OCI-LY3 (cell line): ENCODE results near the gene ZNF827.

ENCODE experiments used
- H2AFZ ChIP-seq: fragments of 200-600, 300-600 bp; shearing (Covaris generic); 2 replicates; pipeline ENCODE4 v1.6.0; 2014; ENCODE audit warnings: antibody characterized with exemption, low read depth, low read length
- H3K27ac ChIP-seq: fragments of 200-600, 300-600 bp; sonication (generic); 2 replicates; pipeline ENCODE4 v1.5.1; 2014; ENCODE audit warnings: mild to moderate bottlenecking, low read length, moderate library complexity, mixed read lengths
- H3K27me3 ChIP-seq: fragments of 200-600, 300-600 bp; sonication (generic); 2 replicates; pipeline ENCODE4 v1.6.1; 2014; ENCODE audit warnings: low read depth, low read length, mixed read lengths
- H3K36me3 ChIP-seq: fragments of 200-600, 300-600 bp; sonication (generic); replicated peaks from 2 replicates; pipeline ENCODE3; 2014; ENCODE audit warnings: low read depth, low read length, mixed read lengths
- H3K4me1 ChIP-seq: fragments of 300-600, 200-600 bp; sonication (generic); 2 replicates; pipeline ENCODE4 v1.6.1; 2014; ENCODE audit warnings: low read length, mixed read lengths
- H3K4me2 ChIP-seq: fragments of 200-600, 300-600 bp; sonication (generic); 2 replicates; pipeline ENCODE4 v1.6.1; 2014; ENCODE audit warnings: low read length, mixed read lengths
- H3K4me3 ChIP-seq: fragments of 300-600, 200-600 bp; sonication (generic); 2 replicates; pipeline ENCODE4 v1.5.1; 2014; ENCODE audit warnings: antibody characterized with exemption, mild to moderate bottlenecking, low read length, moderate library complexity
- H3K79me2 ChIP-seq: fragments of 300-600, 200-600 bp; shearing (Covaris generic); 2 replicates; pipeline ENCODE4 v1.6.1; 2014; ENCODE audit warnings: mild to moderate bottlenecking, low read length, mixed read lengths
- H3K9ac ChIP-seq: fragments of 300-600, 200-600 bp; shearing (Covaris generic); 2 replicates; pipeline ENCODE4 v1.6.0; 2014; ENCODE audit warnings: mild to moderate bottlenecking, low read length, moderate library complexity
- H3K9me3 ChIP-seq: fragments of 200-600, 300-600 bp; shearing (Covaris generic); 2 replicates; pipeline ENCODE4 v1.6.1; 2014; ENCODE audit warnings: low read length, mixed read lengths; ENCODE audit not compliant: insufficient read depth
- H4K20me1 ChIP-seq: fragments of 200-600, 300-600 bp; sonication (generic); 2 replicates; pipeline ENCODE4 v1.6.1; 2016; ENCODE audit warnings: low read length, mixed read lengths; ENCODE audit not compliant: insufficient read depth
- EZH2phosphoT487 ChIP-seq: fragments of 200-600 bp; shearing (Covaris generic); IDR thresholded peaks from 2 replicates; pipeline ENCODE4 v1.6.1; 2018; ENCODE audit warnings: antibody characterized with exemption, mixed run types, low read depth
- TF ChIP-seq, protein P1 (sequence below): fragments of 200-600, 300-600 bp; sonication (generic); IDR thresholded peaks from 2 replicates; pipeline ENCODE4 v1.5.1; 2014; ENCODE audit warnings: antibody characterized with exemption, low read length, low read depth

Gene ZNF827

DNA sequence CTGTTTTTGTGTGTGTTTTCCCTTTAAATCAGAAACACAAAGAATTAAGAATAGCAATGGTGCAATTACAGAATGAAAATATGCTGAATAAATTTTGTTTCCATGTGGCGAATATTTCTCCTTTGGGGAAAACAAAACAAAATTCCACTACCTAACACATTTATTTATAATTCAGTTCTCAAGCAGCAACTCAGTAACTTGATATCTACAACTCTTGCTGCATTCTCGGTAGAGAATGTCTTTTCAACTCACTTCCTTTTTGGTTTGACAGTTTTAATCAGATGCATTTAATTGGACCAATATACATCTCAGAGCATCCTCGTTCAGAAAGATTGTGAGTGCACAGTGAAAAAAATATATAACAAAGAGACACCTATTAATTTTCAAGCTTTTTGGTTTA is 30.8 kb downstream of the ZNF827 start:
- H3K79me2 ChIP-seq = peaks cover 83% of the 10 kb centered on the region
- no peaks in the 10 kb centered on the region for H3K27me3 ChIP-seq
- H3K4me2 ChIP-seq = no peak overlapping the region
- H3K9me3 ChIP-seq = no peaks in the 10 kb centered on the region
- H3K27ac ChIP-seq = no peak overlapping the region
- no peak for TF ChIP-seq EZH2phosphoT487
- TF ChIP-seq, protein P1, sequence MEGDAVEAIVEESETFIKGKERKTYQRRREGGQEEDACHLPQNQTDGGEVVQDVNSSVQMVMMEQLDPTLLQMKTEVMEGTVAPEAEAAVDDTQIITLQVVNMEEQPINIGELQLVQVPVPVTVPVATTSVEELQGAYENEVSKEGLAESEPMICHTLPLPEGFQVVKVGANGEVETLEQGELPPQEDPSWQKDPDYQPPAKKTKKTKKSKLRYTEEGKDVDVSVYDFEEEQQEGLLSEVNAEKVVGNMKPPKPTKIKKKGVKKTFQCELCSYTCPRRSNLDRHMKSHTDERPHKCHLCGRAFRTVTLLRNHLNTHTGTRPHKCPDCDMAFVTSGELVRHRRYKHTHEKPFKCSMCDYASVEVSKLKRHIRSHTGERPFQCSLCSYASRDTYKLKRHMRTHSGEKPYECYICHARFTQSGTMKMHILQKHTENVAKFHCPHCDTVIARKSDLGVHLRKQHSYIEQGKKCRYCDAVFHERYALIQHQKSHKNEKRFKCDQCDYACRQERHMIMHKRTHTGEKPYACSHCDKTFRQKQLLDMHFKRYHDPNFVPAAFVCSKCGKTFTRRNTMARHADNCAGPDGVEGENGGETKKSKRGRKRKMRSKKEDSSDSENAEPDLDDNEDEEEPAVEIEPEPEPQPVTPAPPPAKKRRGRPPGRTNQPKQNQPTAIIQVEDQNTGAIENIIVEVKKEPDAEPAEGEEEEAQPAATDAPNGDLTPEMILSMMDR = no peak
- no peak overlapping the region for H2AFZ ChIP-seq
- H4K20me1 ChIP-seq = peaks cover 91% of the 10 kb centered on the region
- H3K36me3 ChIP-seq = peaks cover 8% of the 10 kb centered on the region
- no peak overlapping the region for H3K9ac ChIP-seq
- peaks cover 7% of the 10 kb centered on the region; the same call in 1 of the 2 replicates for H3K4me1 ChIP-seq
- H3K4me3 ChIP-seq = no peak overlapping the region

DNA sequence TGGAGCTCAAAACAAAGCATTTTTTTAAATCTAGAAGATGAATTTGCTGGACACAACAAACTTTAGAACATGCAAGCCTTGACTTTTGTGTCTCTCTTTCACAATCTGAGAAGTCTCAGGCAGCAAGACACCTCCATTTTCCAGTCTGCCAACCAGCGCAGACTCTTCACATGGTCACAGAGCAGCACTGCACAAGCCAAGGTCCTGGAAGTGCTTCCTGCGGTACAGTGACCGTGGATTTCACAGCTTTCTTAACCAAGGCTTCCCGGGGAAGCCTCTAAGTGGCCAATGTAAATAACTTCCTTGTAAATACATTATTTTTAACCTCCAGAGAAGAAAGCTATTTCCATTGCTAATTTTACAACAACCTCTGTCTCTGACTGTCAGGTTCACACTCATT is 31.2 kb downstream of the ZNF827 start:
- Histone ChIP-seq H3K9ac (no peak overlapping the region), H3K4me1 (peaks cover 7% of the 10 kb centered on the region; the same call in 1 of the 2 replicates), H3K4me2 (no peak overlapping the region), H3K27me3 (no peaks in the 10 kb centered on the region), H3K4me3 (no peak overlapping the region), H3K36me3 (peaks cover 12% of the 10 kb centered on the region), H2AFZ (no peak overlapping the region), H3K79me2 (peaks cover 79% of the 10 kb centered on the region), H4K20me1 (peaks cover 89% of the 10 kb centered on the region), H3K9me3 (no peaks in the 10 kb centered on the region), H3K27ac (no peak overlapping the region)
- TF ChIP-seq EZH2phosphoT487 = no peak
- TF ChIP-seq, protein P1 = no peak

DNA sequence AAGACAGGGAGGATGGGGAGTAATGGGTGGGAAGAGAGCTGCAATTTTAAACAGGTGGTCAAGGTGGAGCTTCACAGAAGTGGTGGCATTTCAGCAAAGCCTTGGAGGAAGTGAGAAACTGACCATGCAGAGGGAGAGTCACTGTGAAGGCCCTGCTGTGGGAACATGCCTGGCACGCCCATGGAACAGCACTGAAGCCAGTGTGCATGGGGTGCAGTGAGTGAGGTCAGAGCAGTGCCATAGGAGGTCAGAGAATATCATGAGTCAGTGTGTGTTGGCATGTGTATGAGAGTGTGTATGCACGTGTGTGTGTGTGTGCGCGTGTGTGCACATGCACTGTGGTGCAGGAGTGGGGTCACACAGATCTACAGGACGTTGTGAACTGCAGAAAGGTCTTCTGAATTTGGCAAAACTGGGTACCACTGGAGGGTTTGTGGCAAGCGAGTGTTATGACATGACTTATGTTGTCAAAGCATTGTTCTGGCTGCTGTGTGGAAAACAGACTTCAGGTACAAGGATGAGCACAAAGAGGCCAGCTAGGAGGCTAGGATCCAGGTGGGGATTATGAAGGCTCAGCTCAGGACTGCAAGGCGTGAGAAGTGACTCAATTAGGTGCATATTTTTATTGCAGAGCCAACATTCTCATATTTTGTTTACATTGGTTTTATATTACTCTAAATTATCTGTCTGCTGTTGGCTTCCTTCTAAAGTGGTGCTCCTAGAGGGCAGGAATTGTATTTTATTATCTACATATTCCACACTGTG is 34.0 kb downstream of the ZNF827 start:
- H3K4me3 ChIP-seq = no peak overlapping the region
- H3K9me3 ChIP-seq = no peaks in the 10 kb centered on the region
- no peak for TF ChIP-seq EZH2phosphoT487
- TF ChIP-seq, protein P1 = no peak
- peaks cover 31% of the 10 kb centered on the region for H3K36me3 ChIP-seq
- no peaks in the 10 kb centered on the region for H3K27me3 ChIP-seq
- no peak overlapping the region for H3K9ac ChIP-seq
- H3K27ac ChIP-seq = no peak overlapping the region
- H2AFZ ChIP-seq = no peak overlapping the region
- H4K20me1 ChIP-seq = peaks cover 72% of the 10 kb centered on the region
- peaks cover 60% of the 10 kb centered on the region for H3K79me2 ChIP-seq
- H3K4me2 ChIP-seq = no peak overlapping the region
- no peaks in the 10 kb centered on the region for H3K4me1 ChIP-seq

DNA sequence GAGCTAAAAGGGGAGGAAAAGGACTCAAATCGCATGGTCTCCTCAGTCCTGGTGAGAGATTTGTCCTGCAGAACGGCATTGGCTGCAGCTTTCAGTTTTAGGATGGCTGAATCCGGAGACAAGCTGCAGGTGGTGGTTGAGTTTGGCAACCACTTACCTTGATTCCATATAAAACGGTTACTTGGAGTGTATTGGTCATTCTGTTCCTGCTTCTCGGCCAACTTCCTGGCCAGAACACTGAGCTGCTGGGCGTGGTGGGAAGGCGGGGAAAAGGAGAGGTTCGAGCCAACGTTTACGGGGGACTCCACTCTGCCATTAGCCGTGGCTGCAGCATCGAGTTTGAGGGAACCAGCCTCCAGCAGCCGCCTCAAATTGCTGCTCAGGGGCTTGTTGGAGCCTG is 36.1 kb downstream of the ZNF827 start:
- Histone ChIP-seq H3K36me3 (peaks cover 31% of the 10 kb centered on the region), H3K27ac (no peak overlapping the region), H3K4me1 (no peaks in the 10 kb centered on the region), H3K9ac (no peak overlapping the region), H2AFZ (no peak overlapping the region), H3K4me3 (no peak overlapping the region), H3K79me2 (peaks cover 58% of the 10 kb centered on the region), H3K9me3 (no peaks in the 10 kb centered on the region), H4K20me1 (peaks cover 72% of the 10 kb centered on the region), H3K4me2 (no peak overlapping the region), H3K27me3 (no peaks in the 10 kb centered on the region)
- TF ChIP-seq EZH2phosphoT487 = no peak
- TF ChIP-seq, protein P1 = no peak
